ENCODE data around the gene TPSB2.
"Not testable (repeated sequence)": the region's sequence is repeated elsewhere in the genome, so short reads cannot be mapped to it uniquely, and the experiment has no call there.

The TPSB2 gene

DNA sequence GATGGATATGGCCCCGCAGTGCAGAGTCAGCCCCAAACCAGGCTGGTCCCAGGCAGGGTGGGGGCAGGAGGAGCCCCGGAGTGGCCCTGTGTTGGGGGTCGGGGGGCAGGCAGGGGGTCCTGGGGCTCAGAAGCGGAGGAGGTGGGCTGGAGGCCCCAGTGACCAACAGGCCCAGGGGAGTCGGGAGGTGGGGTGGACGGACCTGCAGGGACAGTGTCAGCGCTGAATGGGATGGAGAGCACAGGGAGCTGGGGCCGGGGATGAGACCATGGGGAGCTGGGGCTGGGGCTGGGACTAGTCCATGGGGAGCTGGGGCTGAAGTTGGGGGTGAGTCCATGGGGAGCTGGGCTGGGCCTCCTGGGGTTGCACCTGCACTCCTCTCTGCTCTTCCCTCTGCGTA is 9.6 kb upstream of the TPSB2 start:
- not testable (repeated sequence) for DNase-seq

DNA sequence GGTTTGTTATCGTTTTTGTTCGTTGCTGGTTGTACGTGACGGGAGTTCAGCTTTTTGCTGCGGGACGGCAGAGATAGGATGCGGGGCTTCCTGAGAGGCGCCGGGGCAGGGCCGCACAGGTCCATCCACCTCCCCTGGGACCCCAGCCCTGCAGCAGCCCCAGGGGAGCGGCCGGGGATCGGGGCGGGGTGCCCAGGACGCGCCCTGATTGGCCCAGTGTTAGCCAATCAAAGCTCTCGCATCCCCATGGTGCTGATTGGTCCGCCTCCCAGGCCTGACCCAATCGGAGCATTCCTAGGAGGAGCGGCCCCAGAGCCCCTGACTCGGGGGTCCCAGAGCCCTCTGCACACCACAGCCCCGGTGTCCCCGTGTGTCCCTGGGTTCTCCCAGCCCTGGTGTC is 8.9 kb upstream of the TPSB2 start:
- not testable (repeated sequence) for DNase-seq

DNA sequence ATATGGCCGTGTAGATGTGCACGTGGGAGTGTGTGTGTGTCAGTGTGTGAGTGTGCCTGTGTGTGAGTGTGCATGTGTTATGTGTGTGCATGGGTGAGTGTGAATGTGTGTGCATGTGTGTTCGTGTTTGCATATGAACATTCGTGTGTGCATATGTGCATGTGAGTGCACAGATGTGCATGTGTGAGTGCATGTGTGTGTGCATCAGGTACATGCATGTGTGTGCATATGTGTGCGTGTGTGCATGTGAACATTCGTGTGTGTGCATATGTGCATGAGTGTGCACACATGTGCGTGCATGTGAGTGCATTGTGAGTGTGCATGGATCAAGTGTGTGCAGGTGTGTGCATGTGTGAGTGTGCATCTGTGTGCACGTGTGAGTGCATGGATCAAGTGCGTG is 8.0 kb upstream of the TPSB2 start:
- no peak for DNase-seq

DNA sequence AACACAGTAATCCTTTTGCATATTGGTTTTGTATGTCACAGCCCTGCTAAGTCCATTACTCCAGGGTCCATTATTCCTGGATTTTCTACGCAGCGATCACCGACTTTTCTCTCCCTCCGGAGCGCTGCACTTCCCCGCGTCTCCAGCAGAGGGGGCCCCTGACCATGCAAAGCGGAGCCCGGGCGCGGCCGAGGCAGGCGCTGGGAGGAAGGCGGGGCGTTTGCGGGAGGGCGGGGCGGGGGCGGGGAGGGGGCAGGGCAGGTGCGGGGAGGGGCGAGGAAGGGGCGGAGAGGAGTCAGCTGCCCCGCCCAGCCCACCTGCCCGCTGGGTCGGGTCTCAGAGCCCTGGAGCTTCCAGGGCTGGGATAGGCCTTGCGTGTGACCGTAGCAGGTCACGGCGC is 6.7 kb upstream of the TPSB2 start:
- DNase-seq: not testable (repeated sequence)

DNA sequence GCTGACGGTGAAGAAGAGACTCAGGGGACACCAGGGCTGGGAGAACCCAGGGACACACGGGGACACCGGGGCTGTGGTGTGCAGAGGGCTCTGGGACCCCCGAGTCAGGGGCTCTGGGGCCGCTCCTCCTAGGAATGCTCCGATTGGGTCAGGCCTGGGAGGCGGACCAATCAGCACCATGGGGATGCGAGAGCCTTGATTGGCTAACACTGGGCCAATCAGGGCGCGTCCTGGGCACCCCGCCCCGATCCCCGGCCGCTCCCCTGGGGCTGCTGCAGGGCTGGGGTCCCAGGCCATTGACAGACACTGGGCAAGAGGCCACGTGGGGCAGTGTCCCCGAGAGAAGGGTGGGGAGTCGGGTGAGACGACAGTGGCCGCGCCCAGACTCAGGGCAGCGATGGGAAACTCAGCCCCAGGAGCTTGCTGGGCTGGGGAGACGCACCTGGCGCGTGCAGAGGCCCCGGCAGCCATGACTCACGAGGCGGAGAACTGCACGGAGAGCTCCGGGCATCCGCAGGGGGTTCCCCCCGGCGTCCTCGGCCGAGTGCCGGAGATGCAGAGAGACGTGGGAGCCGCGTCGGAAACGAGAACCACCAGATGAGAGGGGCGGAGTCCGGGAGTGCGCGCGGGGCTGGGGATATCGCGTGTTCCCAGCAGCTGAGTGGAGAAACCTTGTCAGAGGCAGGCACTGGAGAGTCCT is 2.2 kb upstream of the TPSB2 start:
- DNase-seq: not testable (repeated sequence)

DNA sequence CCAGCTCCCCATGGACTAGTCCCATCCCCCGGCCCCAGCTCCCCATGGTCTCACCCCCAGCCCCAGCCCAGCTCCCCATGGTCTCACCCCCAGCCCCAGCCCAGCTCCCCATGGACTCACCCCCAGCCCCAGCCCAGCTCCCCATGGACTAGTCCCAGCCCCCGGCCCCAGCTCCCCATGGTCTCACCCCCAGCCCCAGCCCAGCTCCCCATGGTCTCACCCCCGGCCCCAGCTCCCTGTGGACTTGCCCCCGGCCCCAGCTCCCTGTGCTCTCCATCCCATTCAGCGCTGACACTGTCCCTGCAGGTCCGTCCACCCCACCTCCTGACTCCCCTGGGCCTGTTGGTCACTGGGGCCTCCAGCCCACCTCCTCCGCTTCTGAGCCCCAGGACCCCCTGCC is 1.3 kb upstream of the TPSB2 start:
- not testable (repeated sequence) for DNase-seq

DNA sequence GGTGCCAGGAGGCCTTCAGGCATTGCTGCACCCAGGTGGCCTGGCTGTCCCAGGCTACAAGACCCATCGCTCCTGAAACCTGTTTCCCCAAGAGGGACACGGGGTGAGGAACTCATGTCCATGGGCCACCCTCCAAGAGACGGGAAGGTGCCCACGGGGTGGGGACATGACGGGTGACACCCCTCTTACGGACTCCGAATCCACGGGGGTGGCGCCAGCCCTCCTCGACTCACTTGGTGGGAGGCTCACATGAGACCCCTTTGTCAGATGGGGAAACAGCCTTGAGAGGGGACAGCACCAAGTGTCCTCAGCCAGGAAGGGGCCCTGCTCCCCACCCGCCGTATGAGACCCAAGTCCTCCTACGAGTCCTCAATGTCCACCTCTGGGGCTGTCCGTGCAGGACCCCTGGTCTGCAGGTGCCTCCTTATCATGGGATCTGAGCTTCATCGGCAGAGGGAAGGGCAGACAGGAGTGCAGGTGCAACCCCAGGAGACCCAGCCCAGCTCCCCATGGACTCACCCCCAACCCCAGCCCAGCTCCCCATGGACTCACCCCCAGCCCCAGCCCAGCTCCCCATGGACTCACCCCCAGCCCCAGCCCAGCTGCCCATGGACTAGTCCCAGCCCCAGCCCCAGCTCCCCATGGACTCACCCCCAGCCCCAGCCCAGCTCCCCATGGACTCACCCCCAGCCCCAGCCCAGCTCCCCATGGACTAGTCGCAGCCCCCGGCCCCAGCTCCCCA is 658 bp upstream of the TPSB2 start:
- DNase-seq: not testable (repeated sequence)

DNA sequence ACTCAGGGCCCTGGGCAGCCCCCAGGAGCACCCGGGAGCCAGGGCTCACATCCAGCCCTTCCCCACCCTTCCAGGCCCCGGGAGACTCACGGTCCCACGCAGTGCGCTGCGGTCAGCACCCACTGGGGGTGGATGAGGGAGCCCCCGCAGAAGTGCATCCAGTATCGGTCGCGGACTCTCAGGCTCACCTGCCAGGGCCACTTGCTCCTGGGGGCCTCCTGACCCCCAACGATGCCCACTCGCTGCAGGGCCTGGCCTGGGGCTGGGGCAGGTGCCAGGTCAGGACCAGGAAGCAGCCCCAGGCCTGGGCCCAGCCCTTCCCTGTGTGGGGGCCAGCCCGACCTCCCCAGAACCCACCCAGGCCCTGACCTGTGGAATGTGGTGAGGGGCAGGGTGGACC is 508 bp downstream of the TPSB2 start:
- DNase-seq: not testable (repeated sequence)

DNA sequence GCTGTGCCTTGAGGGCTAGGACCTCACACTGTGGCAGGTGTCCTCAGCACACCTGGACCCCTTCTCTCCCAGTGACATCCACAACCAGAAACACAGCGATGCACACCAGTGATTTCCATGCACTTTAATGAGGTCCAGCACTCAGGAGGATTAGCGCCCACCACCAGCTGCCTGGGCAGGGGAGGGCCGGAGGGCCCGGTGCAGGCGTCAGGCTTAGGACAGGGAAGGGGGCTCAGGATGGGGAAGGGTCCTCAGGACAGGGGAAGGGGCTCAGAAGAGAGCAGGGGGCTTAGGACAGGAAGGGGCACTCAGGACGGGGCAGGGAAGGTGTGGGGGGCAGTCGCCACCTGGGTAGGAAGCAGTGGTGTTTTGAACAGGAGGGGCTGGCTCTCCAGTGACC is 1.8 kb downstream of the TPSB2 start:
- DNase-seq: not testable (repeated sequence)

DNA sequence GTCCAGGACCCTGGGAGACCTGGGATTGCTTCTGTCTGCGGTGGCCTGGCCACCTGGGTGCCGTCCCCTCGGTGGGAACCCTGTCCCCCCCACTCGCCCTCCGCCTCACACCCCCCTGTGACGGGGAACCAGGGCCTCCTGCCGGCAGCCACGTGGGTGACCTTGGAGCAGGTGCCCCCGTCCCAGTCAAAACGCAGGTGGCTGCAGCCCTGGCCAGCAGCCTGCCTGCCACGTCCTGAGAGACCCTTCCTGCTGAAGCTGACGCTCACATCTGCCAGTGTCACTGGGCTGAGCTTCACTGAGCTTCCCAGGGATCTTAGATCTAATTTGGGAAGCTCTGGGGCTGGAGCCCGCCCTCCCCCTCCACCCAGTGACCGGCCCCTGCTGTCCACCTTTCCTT is 3.3 kb downstream of the TPSB2 start:
- DNase-seq: not testable (repeated sequence)

DNA sequence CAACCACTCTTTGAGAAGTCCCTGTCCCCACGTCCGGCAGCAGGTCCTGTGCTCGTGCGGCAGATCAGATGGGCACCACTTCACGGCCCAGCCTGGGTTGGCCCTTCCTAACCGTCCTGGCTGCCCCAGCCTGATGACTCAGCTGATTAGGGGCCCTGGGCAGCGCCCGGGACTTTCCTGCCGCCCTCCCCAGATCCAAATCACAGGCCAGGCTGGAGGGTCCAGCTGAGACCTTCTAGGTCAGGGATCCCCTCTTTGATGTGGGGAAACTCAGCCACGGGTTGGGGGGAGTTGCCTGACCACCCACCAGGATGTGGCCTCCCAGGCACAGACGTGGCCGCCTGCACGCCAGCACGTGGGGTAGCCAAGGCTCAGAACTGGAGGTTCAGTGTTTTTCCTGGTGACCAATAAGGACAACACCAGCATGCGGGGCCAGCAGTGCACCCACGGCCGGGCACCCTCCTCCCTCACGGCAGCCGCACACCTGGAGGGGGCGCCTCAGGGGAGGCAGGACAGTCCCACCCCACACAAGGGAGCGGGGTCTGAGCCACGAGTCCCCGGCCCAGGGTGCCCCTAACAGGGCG is 4.2 kb downstream of the TPSB2 start:
- not testable (repeated sequence) for DNase-seq

DNA sequence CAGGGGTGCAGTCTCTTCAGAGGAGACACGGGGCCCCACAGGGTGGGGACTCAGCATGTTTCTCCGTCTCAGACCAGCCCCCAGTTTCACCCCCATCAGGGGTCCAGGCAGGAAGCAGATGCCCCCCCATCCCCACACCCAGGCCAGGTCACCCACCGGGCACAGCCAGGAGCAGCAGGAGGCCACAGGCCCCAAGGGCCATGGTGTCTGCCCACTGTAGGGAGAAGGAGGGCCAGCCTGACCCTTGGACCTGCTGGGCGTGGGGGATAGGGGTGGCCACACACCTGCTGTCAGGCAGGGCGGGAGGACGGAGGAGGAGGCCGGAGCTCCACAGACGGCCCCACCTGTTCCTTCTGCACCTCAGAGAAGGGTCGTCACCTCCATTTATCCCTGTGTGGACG is 4.9 kb downstream of the TPSB2 start, which contains the start of gene TPSG1:
TSS of gene TPSG1 (minus strand) at position 218 of the 401 bp plus-strand sequence. CDS start at position 202, 16 bp downstream.
- DNase-seq: no peak

DNA sequence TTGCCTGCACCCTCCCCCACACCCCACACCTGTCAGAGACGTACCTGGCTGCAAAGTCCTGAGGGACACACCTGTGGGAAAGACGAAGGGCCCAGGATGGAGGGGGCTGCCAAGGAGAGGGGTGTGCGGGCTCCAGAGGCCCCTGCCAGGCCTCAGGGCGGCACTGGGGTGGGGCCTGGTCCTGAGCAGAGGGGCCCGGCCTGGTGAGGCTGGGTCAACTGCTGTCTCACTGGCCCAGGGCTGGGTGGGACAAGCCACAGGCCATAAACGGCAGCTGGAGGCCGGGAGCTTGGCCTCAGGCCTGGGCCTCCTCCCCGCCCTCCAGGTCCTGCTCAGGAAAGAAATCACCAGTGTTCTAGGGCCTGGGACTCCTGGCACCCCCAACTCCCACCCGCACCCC is 5.4 kb downstream of the TPSB2 start:
- no peak for DNase-seq

DNA sequence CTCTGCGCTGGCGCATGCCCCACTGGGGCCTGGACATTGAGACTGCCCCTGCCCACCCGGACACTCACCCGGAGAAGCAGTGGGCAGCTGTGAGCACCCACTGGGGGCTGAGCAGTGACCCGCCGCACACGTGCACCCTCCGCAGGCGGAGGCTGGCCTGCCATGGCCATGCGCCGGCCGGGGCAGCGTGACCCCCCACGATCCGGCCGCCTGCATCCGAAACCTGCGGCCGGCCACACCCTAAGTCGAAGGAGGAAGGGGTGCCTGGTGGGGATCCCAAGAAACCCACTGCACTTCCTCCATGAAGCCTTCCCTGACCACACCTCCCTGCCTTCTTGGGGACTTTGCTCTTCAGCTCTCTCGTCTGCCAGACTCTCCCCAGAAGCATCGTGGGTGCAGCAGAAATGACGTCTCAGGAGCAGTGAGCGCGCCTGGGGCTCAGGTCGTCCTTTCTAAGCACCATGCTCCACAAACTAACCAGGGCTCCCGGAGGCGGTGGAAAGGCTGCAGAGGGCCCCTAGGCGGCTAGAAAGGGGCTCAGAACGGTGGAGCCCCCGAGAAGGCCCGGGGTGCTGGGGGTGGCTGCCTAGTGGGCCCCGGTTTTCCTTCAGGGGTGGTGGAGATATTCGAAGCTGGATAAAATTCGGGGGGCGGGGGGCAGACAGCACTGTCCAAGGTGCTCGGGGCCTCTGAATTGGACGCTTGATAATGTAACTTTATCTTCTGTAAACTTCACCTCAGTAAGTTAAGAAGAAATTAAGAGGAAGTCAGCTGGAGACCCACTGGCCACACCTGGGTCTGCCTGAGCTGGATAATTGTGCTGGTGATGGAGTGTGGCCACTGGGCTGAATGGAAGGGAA is 6.4 kb downstream of the TPSB2 start:
- no peak for DNase-seq

DNA sequence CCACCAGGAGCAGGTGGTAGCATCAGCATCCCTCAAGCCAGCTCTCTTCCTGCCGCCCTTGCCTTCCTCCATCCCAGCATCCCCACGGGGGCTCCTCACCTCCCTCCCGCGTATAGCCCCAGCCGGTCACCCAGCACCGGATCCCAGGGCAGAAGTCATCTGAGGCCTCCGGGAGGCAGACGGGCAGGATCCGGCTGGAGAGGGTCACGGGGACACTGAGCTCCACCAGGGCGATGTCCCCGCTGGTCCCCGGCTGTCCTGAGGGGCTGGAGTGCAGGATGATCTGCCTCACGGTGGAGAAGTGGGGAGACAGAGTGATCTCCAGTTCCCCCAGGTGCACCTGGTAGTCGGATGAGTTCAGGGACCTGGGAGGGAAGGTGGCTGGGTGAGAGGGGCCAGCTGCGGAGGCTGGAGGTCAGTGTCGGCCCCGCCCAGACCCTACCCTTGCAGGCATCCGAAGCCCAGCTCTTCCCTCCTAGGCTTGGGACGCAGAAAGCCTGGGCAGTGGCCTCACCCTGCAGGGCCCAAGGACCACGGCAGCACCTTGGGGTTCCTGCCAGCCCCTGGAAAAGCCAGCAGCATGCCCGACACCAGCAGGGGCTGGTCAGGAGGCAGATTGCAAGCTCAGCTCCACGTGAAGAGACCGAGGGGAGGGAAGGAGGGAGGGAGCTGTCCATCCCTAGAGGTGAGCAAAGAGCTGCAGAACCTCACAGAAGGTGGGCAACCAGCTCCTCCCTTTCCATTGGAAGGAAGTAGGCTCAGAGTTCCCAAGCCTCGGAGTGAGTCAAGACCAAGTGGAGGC is 7.2 kb downstream of the TPSB2 start:
- DNase-seq: no peak

DNA sequence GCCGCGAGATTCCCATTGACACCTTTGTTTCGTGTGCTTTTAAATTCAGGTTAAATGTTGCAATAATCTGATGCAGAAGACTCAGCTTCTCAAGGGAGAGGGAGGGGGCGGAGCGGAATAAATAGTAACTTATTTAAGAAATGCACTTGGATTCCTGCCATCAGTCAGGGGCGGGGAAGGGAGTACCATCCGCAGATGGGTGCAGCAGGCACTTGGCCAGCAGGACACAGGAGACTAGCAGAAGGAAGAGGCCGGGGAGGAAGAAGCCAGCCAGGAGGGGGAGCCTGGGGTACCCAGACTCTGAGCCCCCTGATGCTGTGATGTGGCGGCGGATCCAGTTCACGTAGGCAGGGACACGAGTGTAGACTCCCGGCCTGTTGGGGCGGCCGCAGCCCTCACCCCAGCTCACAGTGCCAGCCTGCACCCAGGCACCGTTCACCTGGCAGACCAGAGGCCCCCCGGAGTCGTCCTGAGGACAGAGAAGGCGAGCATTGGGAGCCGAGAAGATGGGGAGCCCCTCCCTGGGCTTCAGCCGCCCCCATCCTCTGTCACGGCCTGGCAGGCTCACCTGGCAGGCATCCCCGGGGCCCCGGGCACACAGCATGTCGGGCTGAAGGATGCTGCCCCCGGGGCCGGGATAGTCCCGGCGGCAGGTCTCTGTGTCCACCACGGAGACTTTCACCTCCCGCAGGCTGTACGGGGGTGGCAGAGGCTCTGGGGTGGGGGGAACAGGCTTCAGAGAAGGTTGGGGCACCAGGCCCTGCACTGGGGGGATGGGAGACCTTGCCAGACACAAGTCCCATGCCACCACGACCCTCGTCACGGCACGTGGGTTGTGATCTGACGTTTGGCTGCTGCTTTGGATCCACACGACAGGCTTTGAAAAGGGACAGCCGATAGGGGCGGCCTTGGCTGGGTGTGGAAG is 8.1 kb downstream of the TPSB2 start:
- no peak for DNase-seq

DNA sequence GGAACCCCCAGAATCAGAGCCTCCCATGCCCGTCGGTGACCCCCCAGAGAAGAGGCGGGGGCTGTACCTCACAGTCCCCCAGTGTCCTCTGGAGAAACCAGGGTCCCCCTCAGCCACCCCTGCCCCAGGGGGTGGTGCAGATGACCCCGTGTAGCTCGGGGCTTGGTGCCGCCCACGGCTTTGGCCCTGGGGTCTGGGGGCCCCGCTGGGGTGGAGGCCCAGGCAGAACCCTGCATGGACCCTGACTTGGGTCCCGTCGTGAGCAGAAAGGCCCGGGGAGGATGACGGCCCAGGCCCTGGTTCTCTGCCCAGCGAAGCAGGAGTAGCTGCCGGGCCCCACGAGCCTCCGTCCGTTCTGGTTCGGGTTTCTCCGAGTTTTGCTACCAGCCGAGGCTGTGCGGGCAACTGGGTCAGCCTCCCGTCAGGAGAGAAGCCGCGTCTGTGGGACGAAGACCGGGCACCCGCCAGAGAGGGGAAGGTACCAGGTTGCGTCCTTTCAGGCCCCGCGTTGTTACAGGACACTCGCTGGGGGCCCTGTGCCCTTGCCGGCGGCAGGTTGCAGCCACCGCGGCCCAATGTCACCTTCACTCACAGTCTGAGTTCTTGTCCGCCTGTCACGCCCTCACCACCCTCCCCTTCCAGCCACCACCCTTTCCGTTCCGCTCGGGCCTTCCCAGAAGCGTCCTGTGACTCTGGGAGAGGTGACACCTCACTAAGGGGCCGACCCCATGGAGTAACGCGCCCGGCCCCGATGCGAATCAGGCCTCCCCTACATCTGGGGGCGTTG is 8.9 kb downstream of the TPSB2 start:
- DNase-seq: no peak

DNA sequence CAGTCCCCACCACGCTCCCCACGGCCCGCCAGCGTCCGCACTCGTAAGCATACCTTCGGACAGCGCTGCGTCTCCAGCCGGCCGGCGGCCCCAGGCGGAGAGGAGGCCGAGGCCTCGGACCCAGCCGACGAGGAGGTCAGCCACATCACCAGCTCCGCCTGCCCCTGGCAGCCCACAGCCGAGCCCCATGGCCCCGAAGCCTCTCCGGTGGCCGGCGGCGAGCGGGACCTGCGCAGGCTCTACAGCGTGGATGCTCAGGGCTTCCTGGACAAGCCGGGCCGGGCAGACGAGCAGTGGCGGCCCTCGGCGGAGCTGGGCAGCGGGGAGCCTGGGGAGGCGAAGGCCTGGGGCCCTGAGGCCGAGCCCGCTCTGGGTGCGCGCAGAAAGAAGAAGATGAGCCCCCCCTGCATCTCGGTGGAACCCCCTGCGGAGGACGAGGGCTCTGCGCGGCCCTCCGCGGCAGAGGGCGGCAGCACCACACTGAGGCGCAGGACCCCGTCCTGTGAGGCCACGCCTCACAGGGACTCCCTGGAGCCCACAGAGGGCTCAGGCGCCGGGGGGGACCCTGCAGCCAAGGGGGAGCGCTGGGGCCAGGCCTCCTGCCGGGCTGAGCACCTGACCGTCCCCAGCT is 9.8 kb downstream of the TPSB2 start:
- DNase-seq: no peak

DNA sequence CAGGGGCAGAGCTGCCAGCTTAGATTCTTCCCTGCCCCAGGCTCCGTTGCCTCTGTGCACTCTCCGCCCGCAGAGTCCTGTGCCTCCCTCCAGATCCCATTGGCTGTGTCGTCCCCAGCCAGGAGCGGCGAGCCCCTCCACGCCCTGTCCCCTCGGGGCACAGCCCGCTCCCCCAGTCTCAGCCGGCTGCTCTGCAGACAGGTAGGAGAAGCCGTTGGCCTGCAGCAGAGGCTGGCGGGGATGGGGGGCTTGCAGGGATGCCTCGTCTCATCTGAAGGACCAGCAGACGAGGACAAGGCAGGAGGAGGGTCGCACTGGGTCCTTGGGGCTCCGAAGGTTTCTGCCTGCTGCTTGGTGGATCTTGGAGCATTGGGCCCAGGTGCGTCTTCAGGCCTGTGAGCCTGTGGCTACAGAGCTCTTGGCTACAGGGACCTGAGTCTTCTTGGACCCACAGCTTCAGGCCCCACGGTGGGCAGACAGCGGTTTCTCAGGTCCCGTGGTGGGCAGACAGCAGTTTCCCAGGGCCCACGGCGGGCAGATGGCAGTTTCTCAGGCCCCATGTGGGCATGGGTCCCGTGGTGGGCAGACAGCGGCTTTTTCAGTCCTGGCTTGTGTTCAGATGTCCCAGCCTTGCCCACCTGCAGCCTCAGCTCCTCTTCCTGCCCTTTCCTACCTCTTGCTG is 10.9 kb downstream of the TPSB2 start:
- no peak for DNase-seq
